GM12872 (cell line): ENCODE results near the gene OSBPL7.

ENCODE experiments used
- TF ChIP-seq, protein P1 (sequence below): IDR thresholded peaks from 3 replicates; pipeline ENCODE4 v1.5.1; 2011; ENCODE audit warnings: low read depth, mild to moderate bottlenecking, low read length, moderate library complexity; ENCODE audit not compliant: insufficient read depth

The OSBPL7 gene, protein sequence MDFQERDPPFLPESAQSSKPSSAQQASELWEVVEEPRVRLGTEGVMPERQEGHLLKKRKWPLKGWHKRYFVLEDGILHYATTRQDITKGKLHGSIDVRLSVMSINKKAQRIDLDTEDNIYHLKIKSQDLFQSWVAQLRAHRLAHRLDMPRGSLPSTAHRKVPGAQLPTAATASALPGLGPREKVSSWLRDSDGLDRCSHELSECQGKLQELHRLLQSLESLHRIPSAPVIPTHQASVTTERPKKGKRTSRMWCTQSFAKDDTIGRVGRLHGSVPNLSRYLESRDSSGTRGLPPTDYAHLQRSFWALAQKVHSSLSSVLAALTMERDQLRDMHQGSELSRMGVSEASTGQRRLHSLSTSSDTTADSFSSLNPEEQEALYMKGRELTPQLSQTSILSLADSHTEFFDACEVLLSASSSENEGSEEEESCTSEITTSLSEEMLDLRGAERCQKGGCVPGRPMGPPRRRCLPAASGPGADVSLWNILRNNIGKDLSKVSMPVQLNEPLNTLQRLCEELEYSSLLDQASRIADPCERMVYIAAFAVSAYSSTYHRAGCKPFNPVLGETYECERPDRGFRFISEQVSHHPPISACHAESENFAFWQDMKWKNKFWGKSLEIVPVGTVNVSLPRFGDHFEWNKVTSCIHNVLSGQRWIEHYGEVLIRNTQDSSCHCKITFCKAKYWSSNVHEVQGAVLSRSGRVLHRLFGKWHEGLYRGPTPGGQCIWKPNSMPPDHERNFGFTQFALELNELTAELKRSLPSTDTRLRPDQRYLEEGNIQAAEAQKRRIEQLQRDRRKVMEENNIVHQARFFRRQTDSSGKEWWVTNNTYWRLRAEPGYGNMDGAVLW

DNA sequence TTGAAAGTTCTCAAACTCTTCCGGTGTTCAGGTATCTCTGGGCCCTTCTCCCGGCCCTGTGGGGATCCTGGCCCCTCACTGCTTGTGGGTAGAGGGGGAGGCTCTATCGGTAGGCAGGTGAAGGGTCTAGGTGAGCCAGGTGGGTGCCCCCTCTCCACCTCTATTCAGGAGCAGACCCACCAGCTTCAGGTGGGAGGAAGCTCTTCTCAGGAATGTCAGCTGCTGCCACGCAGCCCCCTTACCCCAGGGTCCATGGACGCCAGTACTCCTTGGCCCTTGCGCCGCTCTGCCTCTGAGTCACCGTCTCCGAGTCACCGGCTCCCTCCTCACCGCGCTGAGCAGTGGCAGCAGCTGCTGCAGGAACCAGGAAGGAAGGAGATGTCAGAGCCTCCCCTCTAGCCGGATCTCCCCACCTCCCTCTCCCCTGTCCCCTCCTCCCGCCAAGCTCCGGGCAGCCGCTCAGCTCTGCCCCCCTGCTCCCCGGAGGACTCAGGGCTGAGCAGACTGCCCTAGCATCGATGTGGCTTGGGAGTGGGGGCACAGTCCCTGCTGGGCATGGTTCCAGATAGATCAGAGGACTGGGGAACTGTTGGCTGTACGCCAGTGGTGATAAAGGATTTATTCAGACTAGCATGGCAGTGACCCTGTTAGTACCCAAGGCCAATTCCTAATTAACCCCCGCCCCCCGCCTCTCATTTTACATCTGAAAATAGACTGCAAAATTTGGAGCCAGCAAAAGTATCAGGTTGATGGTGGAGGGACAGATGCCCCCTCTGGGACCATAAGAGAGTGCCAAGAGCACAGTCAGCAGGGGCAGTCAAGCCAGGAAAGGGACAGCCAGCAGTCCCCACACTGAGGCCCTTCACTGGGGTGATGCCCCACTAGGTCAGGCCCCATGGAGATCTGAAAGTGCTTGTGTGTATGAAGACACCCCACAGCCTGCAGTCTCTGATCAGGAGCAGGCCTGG lies at the start of gene OSBPL7:
Gene OSBPL7 (minus strand): TSS at position 371 of the 968 bp plus-strand sequence. CDS start 1,516 bp downstream, outside the sequence.
- TF ChIP-seq, protein P1, sequence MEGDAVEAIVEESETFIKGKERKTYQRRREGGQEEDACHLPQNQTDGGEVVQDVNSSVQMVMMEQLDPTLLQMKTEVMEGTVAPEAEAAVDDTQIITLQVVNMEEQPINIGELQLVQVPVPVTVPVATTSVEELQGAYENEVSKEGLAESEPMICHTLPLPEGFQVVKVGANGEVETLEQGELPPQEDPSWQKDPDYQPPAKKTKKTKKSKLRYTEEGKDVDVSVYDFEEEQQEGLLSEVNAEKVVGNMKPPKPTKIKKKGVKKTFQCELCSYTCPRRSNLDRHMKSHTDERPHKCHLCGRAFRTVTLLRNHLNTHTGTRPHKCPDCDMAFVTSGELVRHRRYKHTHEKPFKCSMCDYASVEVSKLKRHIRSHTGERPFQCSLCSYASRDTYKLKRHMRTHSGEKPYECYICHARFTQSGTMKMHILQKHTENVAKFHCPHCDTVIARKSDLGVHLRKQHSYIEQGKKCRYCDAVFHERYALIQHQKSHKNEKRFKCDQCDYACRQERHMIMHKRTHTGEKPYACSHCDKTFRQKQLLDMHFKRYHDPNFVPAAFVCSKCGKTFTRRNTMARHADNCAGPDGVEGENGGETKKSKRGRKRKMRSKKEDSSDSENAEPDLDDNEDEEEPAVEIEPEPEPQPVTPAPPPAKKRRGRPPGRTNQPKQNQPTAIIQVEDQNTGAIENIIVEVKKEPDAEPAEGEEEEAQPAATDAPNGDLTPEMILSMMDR, result peak; percentile 36; the same call in 2 of the 3 replicates

DNA sequence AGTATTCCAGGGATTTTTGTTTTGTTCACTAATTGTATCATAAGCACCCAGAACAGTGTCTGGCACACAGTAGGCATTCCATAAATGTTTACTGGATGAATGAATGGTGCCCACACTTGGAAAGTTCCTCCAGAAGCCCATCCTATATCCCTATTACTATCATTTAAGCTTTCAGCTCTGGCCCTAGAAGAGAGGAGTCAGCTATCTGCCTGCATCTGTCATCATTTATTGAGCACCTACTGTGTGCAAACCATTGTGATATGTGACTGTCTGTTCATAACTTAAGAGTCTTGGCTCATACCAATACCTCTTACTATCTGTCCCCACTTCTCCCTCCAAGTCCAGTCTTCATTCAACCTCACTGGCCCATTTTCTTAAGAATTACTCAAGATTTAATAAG lies 49.5 kb upstream of the OSBPL7 start:
- TF ChIP-seq, protein P1, result no peak

DNA sequence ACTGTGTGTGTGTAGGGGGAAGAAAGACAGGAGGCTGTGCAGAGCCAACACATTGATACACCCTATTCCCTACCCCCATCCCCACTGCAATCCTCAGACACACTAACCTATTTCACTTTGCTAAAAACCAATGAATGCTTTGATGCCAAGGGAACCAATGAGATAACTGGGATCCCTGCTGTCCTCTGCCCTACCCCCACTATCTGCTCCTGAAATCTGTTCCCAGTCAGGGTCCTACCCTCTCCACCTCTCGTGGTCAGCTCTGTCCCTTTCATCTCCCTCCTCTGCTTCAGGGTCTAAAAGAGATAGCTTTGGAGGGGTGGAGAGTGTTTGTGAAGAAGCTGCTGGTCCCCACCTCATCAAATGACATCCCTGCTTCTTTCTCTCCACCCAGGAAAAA lies 48.5 kb upstream of the OSBPL7 start:
- TF ChIP-seq, protein P1, result no peak

DNA sequence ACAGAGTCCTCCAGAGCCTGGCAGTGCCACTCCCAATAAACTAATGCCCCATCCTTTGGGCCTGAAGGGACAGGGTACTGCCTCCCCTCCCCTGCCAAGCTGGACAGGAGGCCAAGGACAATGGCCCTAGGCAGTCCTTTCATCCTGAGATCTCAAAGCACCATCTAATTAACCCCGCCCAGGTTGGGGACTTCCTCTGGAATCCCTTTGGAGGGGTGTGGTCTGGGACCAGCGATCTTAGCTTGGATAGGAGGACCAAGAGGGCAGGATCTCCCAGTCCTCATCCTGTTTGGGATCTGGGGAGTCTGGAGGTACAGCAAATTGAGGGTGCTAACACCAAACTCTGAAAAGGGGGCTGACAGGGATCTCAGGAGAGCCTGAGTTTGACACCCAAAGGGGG lies 47.5 kb upstream of the OSBPL7 start:
- TF ChIP-seq, protein P1, result no peak

DNA sequence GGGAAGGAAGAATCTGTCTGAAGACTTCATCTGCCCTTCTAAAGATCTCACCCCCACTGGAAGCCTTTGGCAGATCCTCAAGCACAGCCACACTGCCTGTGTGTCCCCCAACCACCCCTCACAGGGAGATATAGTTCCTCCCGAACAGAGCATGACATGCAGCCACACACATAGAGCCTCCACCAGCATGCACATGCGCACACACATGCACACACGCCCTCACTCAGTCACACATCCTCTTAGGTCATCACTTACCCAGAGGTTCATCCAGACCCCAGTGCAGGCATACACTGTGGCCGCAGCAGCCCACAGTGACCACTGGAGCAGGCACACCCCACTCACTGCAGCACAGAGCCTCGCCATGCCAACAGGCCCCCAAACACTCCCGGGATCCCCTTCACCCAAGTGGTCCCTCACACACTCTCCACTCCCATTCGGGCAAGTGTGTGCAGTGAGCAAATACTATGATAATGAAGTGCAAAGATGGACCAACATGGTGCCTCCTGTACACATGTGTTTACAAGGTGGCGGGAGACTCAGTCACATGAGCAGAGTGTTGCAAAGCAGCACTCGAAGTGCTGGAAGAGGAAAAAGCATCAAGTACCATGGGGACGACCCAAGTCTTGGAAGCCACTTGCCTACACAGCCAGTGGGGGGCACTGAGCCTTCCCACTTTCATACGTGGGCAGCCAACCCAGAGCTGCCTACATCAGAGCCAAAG lies 46.4 kb upstream of the OSBPL7 start:
- TF ChIP-seq, protein P1, result no peak

DNA sequence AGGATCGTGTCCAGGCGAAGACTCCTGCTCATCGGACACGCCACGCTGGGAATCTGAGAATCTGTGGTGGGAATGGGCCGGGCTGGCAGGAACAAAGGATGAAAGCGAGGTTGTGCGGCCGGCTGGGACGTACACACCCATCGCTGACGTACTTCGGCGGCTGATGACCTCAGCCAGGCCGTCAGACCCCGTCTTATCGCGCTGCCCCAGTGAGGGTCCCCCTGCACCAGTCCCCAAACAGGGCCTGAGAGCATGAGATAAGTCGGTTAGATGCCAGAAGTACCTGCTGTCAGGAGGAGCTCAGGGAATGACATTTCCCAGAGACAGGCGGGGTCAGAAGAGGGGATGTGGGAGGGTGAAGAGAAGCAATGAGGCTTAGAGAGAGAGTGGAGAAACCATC lies 45.3 kb upstream of the OSBPL7 start:
- TF ChIP-seq, protein P1, result no peak
